Measurements from ENCODE around the gene SKIL.

SKIL gene

DNA sequence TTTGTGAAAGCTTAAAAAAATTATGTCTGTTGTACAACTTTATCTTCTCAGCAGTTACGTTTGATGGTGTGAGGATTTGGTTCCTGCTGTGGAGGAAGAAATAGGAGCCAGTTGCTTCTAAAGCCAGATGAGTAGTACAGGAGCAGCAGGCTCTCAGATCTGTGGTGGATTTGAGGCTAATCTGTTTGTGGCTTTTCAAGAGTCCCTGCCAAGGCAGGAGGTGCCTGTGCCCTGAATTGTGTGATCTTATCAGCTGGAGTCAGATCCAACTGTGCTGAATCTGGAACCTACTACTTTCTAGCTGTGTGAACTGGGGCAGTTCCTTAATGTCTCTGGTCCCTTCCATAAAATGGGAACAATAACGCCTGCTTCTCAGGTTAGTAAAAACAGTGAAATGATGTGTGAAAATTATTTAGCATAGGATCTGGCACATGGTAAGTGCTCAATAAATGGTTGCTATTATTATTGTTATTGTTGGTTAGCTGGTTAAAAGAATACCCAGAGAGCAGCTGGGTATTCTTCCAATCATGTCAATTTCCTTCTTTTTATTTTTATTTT lies 68.8 kb downstream of the SKIL start:
- Histone ChIP-seq H3K4me3 (no peak overlapping the region), H3K27ac (no peak overlapping the region)

DNA sequence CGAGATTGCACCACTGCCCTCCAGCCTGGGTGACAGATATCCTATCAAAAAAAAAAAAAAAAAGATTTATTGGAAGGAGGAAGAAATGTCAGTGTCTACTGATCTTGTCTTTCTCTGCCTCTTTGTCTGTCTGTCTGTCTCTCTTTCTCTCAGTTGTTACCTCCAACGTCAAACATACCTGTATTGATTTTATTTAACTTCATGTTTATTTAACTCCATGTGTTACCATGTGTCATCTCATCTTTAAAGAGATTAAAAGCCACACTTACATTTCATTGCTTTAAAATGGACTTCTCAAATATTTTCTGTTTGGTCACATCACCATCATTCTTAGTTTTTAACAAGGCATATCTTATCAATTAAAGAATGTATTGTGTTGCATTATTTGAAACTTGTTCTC lies 70.6 kb downstream of the SKIL start:
- H3K27ac ChIP-seq = no peak overlapping the region
- no peak overlapping the region for H3K4me3 ChIP-seq

DNA sequence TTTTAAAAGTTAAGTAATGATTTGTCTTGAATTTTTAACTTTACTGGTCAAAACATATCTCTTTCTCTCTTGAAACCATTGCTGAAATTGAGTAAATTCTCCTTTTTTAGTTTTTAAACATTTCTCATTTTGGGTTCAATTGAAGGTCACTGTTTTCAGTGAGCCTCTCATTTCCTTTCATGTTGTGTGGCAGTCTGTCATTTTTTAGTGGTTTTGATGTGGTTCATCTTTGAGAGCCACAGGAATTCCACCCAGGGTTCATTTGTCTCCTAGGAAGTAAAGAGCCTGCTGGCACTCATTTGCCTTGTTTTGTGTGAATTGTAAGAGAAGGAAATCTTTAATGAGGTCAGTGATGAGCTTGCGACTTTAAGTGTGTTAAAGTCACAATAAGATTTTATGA lies 71.5 kb downstream of the SKIL start:
- no peak overlapping the region for H3K27ac ChIP-seq
- H3K4me3 ChIP-seq = no peak overlapping the region

DNA sequence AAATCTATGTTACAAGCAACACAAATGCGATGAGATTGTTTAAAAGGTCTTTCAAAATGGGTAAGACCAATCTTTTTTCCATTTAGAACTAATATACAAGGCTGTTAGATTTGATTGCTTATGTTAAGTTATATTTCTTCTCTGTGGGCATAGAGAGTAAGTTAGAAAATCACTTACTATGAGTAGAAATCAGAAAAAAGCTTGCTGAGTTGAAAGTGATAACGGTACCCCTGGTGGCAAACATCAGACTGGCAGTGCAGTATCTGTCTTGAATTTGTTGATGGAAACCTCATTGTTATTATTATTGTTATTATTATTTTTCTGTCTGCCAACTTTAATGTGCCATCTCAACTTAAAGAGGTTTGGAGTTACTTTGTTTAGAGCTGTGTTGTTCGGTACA lies 73.5 kb downstream of the SKIL start:
- Histone ChIP-seq H3K27ac (no peak overlapping the region), H3K4me3 (no peak overlapping the region)

DNA sequence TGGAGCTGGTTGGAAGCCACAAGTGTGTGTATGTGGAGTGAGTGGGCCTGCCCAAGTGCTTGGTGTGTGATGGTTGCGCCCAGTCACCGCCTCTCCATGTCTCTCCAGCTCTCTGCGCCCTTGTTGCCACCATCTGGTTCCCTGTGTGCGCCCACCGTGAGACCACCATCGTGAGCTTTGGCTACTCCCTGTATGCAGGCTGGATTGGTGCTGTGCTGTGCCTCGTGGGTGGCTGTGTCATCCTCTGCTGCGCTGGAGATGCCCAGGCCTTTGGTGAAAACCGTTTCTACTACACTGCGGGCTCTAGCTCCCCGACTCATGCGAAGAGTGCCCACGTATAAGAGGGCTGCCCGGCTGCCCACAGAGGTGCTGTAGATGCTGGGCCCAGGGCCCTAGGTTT lies 74.9 kb downstream of the SKIL start:
- H3K27ac ChIP-seq = no peak overlapping the region

DNA sequence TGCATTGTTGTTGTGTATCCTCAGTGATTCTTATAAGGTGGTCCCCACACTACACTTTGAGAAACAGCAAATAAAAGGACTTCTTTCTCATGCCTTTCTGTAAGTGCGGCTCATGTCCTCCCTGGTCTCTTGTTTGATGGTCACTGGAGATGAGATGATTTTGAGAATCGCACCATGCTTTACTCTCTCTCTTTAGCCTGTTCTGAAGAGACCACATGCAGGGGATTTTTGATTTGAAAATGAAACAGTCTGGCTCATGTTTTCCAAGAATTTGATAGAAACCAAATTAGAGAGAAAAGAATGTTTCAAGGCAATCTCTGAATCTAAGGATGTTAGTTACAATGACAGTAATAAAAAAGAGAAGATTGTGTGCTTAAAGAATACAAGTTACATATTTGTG lies 79.2 kb downstream of the SKIL start:
- no peak overlapping the region for H3K27ac ChIP-seq
- no peak overlapping the region for H3K4me3 ChIP-seq

More for the DNA sequence above, 74.9 kb downstream of the SKIL start:
- no peak overlapping the region for H3K4me3 ChIP-seq

DNA sequence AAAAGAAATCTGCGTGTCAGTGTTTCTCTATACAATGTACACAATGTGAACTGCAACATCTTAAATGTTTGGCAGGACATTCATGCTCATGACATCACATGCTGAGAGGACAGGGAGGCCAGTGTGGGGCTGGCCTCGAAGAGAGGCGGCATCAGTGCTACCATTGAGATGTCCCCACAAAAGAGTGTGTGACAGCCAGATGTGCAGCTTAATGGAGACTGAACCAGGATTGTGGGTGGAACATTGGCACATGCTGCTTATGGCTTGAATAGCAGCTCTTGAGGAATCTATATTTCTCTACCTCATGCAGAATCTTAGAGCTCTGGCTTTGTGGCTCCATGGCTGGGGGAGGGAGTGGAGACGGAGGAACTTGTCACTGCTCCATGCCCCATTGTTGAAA lies 79.7 kb downstream of the SKIL start:
- H3K27ac ChIP-seq = no peak overlapping the region
- H3K4me3 ChIP-seq = no peak overlapping the region

DNA sequence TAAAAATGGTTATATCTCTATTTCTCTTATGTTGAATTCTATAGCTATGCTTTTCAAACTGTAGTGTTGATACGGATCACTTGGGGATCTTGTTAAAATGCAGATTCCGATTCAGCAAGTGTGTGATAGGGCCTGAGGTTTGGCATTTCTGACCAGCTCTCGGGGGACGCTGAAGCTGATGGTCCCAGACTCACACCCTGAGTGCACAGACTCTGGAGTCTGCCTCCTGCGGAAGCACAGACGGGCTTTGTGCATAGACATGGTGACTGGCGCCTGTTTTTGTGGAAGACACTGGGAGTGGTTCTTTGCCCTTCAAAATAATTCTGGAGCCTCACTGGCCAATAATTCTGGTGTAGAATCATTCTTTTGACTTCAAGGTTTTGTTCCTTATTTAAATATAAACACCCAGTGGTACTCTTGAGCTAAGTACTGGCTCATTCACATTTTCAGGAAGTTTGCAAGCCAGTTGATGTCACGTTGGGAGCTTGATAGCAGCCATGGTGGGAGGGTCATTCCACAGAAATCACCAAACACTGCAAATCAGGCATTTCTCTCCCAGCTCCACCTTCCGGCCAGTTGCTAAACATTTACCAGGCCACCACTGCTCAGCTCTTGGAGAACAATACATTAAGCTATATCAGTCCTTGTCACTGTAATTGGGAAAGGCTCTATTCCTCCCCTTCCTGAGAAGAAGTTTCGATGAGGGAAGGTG lies 80.3 kb downstream of the SKIL start:
- H3K27ac ChIP-seq = no peak overlapping the region
- H3K4me3 ChIP-seq = no peak overlapping the region

DNA sequence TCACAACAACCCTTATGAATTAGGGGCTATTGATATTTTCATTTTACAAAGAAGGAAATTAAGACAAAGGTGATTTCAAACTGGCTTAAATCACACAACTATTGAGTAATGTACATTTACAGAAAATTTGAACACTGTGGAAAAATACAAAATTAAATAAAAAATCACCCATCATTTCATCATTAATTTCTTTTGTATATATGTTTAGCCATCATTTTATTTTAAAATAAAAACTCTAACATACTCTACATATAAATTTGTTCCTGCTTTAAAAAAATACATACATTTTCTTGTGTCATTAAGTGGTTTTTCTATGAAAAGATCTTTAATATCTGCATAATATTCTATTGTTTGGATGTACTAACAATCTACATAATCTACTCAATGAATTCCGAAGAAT lies 81.3 kb downstream of the SKIL start:
- Histone ChIP-seq H3K4me3 (no peak overlapping the region), H3K27ac (no peak overlapping the region)

DNA sequence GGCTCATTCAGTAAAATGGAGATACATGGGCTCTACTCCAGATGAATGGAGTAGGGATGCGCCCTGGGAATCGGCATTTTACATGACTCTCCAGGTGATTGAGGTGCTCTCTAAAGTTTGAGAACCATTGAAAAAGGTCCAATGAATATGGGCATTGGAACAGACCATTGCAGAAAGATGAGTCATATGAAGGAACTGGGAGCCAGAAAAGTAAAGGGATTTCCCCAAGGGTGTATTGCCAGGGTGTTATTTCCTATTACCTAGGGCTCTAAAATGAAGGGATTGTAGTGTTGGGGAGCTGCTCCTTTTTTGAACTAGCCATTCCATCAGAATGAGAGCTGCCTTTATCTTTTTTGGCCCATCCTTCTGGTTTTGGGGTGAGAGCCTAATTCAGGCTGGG lies 82.8 kb downstream of the SKIL start:
- H3K27ac ChIP-seq = no peak overlapping the region

DNA sequence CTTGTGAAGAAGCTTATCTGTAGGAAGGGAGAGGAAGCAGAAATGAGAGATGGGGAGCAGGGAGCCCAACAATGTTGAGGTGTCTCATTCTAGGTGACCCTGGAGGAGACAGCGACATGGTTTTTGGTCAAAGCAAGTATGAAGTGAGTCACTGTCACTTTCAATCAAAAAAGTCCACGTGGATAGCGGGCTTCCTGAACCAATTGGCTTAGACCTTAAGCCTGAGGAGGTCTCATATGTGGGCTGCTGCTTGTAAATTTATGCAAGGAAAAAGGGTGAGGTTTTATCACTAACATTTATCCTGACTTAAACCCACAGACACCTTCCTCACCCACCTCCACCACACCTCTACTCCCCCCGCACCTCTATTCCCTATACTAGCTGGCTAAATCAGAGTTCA lies 83.9 kb downstream of the SKIL start:
- Histone ChIP-seq H3K4me3 (no peak overlapping the region), H3K27ac (no peak overlapping the region)

More for the DNA sequence above, 82.8 kb downstream of the SKIL start:
- H3K4me3 ChIP-seq = no peak overlapping the region

DNA sequence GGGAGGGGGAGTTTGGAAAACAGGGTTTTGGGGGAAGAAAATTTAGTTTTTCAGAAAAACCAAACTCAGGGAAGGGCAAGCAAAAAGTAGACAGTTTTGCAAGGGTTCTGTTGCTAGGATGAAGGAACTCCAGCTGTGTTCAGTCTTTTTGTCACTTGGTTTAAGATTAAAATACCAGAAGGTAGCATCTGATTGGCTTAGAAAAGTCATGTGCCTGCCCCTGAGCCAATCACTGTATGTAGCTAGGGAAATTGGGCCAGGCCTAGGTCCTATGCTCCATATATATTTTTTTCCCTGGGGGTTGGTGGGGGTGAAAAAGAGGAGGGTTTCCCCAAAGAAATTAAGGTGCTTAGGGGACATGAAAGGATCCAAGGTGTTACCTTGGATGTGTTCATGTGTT lies 85.4 kb downstream of the SKIL start:
- Histone ChIP-seq H3K4me3 (no peak overlapping the region), H3K27ac (no peak overlapping the region)

DNA sequence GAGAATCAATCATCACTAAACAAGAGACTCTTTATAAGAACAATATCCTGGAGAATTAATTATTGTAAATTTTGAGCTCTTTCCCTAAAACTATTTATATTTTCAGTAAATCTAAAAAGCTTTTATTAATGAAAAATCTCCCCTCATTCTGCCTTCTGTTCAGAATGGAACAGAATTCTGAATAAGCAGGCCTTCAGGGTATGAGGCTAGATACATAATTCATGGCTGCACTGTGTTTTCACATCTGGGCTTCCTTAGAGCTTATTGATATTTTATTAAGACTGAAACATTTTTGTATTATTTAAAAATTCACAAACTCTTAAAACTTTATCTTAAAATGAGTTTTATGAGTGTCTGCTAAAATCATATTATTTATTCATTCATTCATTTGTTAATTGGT lies 85.9 kb downstream of the SKIL start:
- Histone ChIP-seq H3K4me3 (no peak overlapping the region), H3K27ac (no peak overlapping the region)
